Right atrium auricular region (tissue), 2 donors: ENCODE measurements around the gene ERMARD. TPM values are rescaled to one million over a fixed set of nuclear protein-coding genes. Genes with fewer than 3 reads are reported as not detected.

Experiments used
- total RNA-seq, 2 donors: library from RNA; depleted of rRNA; stranded (reverse); fragments of >200 nt; gene quantifications; one replicate each; pipeline ENCODE4 v1.1.0, GENCODE V29; 2016

Gene ERMARD
- total RNA-seq, 2 donors from 2014 or later = 8.6 to 11.2 TPM

Other genes starting within 250 kb of the ERMARD start
- 1 to 10 TPM; 3.5 to 4.7 TPM for gene WDR27, start 49.6 kb upstream of the ERMARD start, total RNA-seq
- 10 to 100 TPM; 18.0 to 19.6 TPM for gene C6orf120, start 49.5 kb upstream of the ERMARD start, total RNA-seq
- gene PHF10, start 27.1 kb upstream of the ERMARD start, total RNA-seq = 10 to 100 TPM; 49.9 to 54.7 TPM
- gene DYNLT2, start 50 bp upstream of the ERMARD start, total RNA-seq = under 1 TPM; 0.20 to 0.33 TPM